HCT116 (cell line): Measurements from ENCODE around the gene ASPHD2.

ENCODE experiments used
- CEBPB ChIP-seq: IDR thresholded peaks from 2 replicates; pipeline ENCODE4 v1.6.1; 2012; ENCODE audit warnings: low read depth
- CTCF ChIP-seq, 3 experiments: fragments of 200-600 bp in 1 of 3; sonication (generic) in 1 of 3; IDR thresholded peaks in 2 of 3; conservative IDR thresholded peaks in 1 of 3; 2 replicates each; pipeline ENCODE4 v1.5.1; 2012 to 2017; ENCODE audit warnings: low read depth in 2 of 3, low read length in 2 of 3, antibody characterized with exemption in 1 of 3, borderline replicate concordance in 1 of 3, control low read depth in 1 of 3, mild to moderate bottlenecking in 1 of 3, mixed read lengths in 1 of 3, mixed run types in 1 of 3, moderate library complexity in 1 of 3; ENCODE audit not compliant: insufficient read depth in 1 of 3
- TCF7L2 ChIP-seq: IDR thresholded peaks from 2 replicates; pipeline ENCODE4 v1.7.0; 2011; ENCODE audit warnings: borderline replicate concordance, inconsistent platforms; ENCODE audit not compliant: insufficient read depth, insufficient read length; ENCODE audit errors: extremely low read depth
- YY1 ChIP-seq: IDR thresholded peaks from 2 replicates; pipeline ENCODE4 v1.6.1; 2011; ENCODE audit warnings: low read length, low read depth, moderate library complexity, mild to moderate bottlenecking; ENCODE audit not compliant: insufficient replicate concordance; ENCODE audit errors: extremely low read depth

GRCh38 chr22:26463101-26463661 is 34.1 kb downstream of the ASPHD2 start:
- TF ChIP-seq CTCF (IDR thresholded peaks at IDR 0.05 in 2 of 3, conservative IDR thresholded peaks at IDR 0.05 in 1 of 3; ENCODE audit: borderline replicate concordance in 1 of 3, insufficient read depth in 1 of 3, low read depth in 2 of 3, low read length in 2 of 3): no peak
- no peak for TF ChIP-seq CEBPB
- no peak for TF ChIP-seq TCF7L2
- no peak for TF ChIP-seq YY1
